GM04503 (cell line): Measurements from ENCODE around the gene CCT7.

Source experiments
- DNase-seq: peaks from one replicate; pipeline ENCODE4 v3.0.0-alpha.2; 2012; ENCODE audit warnings: low read depth

CCT7 gene

GRCh38 chr2:73294239-73294638, 60.1 kb downstream of the CCT7 start:
- no peak for DNase-seq

GRCh38 chr2:73295751-73296400, 61.8 kb downstream of the CCT7 start:
- DNase-seq, result no peak

- no peak for DNase-seq
Measured at GRCh38 chr2:73297151-73297559, 63.0 kb downstream of the CCT7 start.

DNA sequence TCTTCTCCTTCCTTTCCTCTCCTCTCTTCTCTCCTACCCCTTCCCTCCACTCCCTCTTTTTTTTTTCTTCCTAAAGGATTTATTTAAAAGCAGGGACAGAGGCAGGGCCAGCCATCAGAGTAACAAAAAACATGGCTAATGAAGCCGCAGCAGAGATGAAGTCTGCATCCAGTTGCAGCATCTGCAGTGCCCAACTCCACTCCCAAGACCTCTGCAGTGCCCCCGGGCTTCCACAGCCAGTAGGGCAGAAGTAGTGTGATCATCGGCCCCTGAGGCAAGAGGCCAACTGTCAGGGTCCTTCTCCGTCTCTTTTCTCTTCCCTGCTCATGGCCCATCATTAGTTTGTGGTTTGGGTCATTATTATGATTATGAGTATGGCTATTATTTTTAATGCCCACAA, 63.5 kb downstream of the CCT7 start:
- no peak for DNase-seq

- DNase-seq, result no peak
Measured at GRCh38 chr2:73300926-73301325, 66.8 kb downstream of the CCT7 start.

GRCh38 chr2:73301636-73302035, 67.5 kb downstream of the CCT7 start:
- no peak for DNase-seq
